A673 (cell line): Measurements from ENCODE around the gene SOS1.

ENCODE experiments used
- CTCF ChIP-seq: fragments of 300-800, 200-600 bp; sonication (generic); conservative IDR thresholded peaks from 2 replicates; pipeline ENCODE4 v1.5.1; 2017; ENCODE audit warnings: low read depth, mild to moderate bottlenecking, antibody characterized with exemption, low read length, moderate library complexity, mixed read lengths
- EZH2 ChIP-seq: fragments of 200-600 bp; sonication (generic); IDR thresholded peaks from 2 replicates; pipeline ENCODE4 v1.6.1; 2017; ENCODE audit warnings: borderline replicate concordance, low read depth, mild to moderate bottlenecking, mixed read lengths, antibody characterized with exemption, low read length; ENCODE audit not compliant: poor library complexity, severe bottlenecking

DNA sequence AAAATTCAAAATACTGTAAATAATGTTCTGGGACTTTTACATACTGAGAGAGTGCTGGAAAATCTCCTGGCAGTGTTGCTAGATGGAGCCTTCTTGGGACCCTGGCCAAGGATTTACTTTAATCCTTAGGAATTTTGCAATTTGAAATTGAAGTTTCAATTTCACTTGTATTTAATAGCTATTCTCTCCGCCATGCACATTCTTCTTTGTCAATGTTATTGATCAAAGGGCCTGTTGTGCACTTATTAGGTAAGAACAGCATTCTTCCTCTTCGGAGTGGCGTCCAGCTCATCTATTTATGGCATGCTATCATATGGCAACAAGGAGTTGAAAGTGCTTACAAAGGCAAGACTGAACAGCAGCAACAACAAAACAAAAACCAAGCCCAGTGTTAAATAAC, 40.1 kb upstream of the SOS1 start:
- TF ChIP-seq CTCF (no peak), EZH2 (no peak)
